SK-N-SH (cell line): Measurements from ENCODE around the gene GSK3B.

ENCODE experiments used
- CHD2 ChIP-seq: fragments of 150-350 bp; IDR thresholded peaks from 2 replicates; pipeline ENCODE4 v1.6.1; 2018; ENCODE audit warnings: low read length; ENCODE audit not compliant: partially characterized antibody
- ELF1 ChIP-seq: IDR thresholded peaks from 2 replicates; pipeline ENCODE4 v1.4.0; 2012
- EZH2phosphoT487 ChIP-seq: fragments of 200-600 bp; sonication (generic); IDR thresholded peaks from 2 replicates; pipeline ENCODE4 v1.6.1; 2017; ENCODE audit warnings: low read depth, mixed run types, mild to moderate bottlenecking, antibody characterized with exemption, moderate library complexity, borderline replicate concordance
- FOXM1 ChIP-seq: IDR thresholded peaks from 2 replicates; pipeline ENCODE4 v1.4.0; 2012; ENCODE audit warnings: low read depth, mild to moderate bottlenecking
- JUND ChIP-seq: IDR thresholded peaks from 2 replicates; pipeline ENCODE4 v1.4.0; 2012
- POLR2AphosphoS5 ChIP-seq: IDR thresholded peaks from 2 replicates; pipeline ENCODE4 v1.6.1; 2012; ENCODE audit warnings: low read depth, low read length
- RFX5 ChIP-seq: IDR thresholded peaks from 2 replicates; pipeline ENCODE4 v1.6.1; 2012; ENCODE audit warnings: mild to moderate bottlenecking, improper control_type of control experiment, low read length
- SMC3 ChIP-seq: IDR thresholded peaks from 2 replicates; pipeline ENCODE4 v1.6.1; 2012; ENCODE audit warnings: low read depth, low read length, improper control_type of control experiment
- TCF12 ChIP-seq: IDR thresholded peaks from 2 replicates; pipeline ENCODE4 v1.4.0; 2012
- YY1 ChIP-seq: IDR thresholded peaks from 2 replicates; pipeline ENCODE4 v1.4.0; 2012; ENCODE audit warnings: low read depth, mild to moderate bottlenecking
- TF ChIP-seq, protein P1 (sequence below): fragments of 200-600 bp; sonication (generic); IDR thresholded peaks from 2 replicates; pipeline ENCODE4 v1.6.1; 2017; ENCODE audit warnings: antibody characterized with exemption, mild to moderate bottlenecking, moderate library complexity
- TF ChIP-seq, protein P2 (sequence below): IDR thresholded peaks from 2 replicates; pipeline ENCODE4 v1.4.0; 2012; ENCODE audit warnings: low read depth, borderline replicate concordance
- TF ChIP-seq, protein P3 (sequence below): fragments of 150-350 bp; IDR thresholded peaks from 2 replicates; pipeline ENCODE4 v1.6.1; 2017; ENCODE audit warnings: antibody characterized with exemption, low read length, low read depth, borderline replicate concordance
- TF ChIP-seq, protein P4 (sequence below): IDR thresholded peaks from 2 replicates; pipeline ENCODE4 v1.6.1; 2012; ENCODE audit warnings: mild to moderate bottlenecking, low read depth, low read length, moderate library complexity

DNA sequence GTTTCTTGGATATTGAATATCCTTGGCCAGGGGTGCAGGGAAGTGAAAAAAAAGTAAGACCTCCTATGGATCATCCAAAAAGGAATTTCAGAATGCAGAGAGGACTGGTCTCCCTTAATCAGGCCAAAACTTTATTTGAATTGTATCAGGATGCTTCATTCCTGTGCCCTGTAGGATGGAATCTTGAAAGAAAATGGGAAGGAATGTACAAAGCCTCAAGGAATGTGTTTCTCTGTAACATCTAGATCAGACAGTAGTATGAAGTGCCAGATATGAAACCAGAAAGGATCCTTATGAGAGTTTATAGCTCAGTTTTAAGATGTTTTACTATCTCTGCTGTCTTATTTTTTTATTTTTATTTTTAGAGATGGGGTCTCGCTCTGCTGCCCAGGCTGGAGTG lies 6.5 kb upstream of the GSK3B start:
- TF ChIP-seq, protein P1, sequence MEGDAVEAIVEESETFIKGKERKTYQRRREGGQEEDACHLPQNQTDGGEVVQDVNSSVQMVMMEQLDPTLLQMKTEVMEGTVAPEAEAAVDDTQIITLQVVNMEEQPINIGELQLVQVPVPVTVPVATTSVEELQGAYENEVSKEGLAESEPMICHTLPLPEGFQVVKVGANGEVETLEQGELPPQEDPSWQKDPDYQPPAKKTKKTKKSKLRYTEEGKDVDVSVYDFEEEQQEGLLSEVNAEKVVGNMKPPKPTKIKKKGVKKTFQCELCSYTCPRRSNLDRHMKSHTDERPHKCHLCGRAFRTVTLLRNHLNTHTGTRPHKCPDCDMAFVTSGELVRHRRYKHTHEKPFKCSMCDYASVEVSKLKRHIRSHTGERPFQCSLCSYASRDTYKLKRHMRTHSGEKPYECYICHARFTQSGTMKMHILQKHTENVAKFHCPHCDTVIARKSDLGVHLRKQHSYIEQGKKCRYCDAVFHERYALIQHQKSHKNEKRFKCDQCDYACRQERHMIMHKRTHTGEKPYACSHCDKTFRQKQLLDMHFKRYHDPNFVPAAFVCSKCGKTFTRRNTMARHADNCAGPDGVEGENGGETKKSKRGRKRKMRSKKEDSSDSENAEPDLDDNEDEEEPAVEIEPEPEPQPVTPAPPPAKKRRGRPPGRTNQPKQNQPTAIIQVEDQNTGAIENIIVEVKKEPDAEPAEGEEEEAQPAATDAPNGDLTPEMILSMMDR, result no peak
- TF ChIP-seq, protein P2, sequence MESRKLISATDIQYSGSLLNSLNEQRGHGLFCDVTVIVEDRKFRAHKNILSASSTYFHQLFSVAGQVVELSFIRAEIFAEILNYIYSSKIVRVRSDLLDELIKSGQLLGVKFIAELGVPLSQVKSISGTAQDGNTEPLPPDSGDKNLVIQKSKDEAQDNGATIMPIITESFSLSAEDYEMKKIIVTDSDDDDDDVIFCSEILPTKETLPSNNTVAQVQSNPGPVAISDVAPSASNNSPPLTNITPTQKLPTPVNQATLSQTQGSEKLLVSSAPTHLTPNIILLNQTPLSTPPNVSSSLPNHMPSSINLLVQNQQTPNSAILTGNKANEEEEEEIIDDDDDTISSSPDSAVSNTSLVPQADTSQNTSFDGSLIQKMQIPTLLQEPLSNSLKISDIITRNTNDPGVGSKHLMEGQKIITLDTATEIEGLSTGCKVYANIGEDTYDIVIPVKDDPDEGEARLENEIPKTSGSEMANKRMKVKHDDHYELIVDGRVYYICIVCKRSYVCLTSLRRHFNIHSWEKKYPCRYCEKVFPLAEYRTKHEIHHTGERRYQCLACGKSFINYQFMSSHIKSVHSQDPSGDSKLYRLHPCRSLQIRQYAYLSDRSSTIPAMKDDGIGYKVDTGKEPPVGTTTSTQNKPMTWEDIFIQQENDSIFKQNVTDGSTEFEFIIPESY, result no peak
- no peak for TF ChIP-seq FOXM1
- no peak for TF ChIP-seq JUND
- TF ChIP-seq, protein P3, sequence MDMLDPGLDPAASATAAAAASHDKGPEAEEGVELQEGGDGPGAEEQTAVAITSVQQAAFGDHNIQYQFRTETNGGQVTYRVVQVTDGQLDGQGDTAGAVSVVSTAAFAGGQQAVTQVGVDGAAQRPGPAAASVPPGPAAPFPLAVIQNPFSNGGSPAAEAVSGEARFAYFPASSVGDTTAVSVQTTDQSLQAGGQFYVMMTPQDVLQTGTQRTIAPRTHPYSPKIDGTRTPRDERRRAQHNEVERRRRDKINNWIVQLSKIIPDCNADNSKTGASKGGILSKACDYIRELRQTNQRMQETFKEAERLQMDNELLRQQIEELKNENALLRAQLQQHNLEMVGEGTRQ, result no peak
- TF ChIP-seq EZH2phosphoT487, result no peak
- TF ChIP-seq POLR2AphosphoS5, result no peak
- no peak for TF ChIP-seq RFX5
- no peak for TF ChIP-seq YY1
- no peak for TF ChIP-seq TCF12
- TF ChIP-seq CHD2, result no peak
- no peak for TF ChIP-seq SMC3
- TF ChIP-seq, protein P4, sequence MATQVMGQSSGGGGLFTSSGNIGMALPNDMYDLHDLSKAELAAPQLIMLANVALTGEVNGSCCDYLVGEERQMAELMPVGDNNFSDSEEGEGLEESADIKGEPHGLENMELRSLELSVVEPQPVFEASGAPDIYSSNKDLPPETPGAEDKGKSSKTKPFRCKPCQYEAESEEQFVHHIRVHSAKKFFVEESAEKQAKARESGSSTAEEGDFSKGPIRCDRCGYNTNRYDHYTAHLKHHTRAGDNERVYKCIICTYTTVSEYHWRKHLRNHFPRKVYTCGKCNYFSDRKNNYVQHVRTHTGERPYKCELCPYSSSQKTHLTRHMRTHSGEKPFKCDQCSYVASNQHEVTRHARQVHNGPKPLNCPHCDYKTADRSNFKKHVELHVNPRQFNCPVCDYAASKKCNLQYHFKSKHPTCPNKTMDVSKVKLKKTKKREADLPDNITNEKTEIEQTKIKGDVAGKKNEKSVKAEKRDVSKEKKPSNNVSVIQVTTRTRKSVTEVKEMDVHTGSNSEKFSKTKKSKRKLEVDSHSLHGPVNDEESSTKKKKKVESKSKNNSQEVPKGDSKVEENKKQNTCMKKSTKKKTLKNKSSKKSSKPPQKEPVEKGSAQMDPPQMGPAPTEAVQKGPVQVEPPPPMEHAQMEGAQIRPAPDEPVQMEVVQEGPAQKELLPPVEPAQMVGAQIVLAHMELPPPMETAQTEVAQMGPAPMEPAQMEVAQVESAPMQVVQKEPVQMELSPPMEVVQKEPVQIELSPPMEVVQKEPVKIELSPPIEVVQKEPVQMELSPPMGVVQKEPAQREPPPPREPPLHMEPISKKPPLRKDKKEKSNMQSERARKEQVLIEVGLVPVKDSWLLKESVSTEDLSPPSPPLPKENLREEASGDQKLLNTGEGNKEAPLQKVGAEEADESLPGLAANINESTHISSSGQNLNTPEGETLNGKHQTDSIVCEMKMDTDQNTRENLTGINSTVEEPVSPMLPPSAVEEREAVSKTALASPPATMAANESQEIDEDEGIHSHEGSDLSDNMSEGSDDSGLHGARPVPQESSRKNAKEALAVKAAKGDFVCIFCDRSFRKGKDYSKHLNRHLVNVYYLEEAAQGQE, result no peak
- TF ChIP-seq ELF1, result no peak
